GM19328 (cell line): ENCODE results near the gene EFCAB6.

Source experiments
- ATAC-seq: cut with Tn5 transposase; IDR thresholded peaks from one replicate; pipeline ENCODE4 v1.9.1; 2021; ENCODE audit warnings: mild to moderate bottlenecking, moderate library complexity; ENCODE audit not compliant: unreplicated experiment

Gene EFCAB6

GRCh38 chr22:43750751-43751150 lies 61.4 kb downstream of the EFCAB6 start:
- no peak for ATAC-seq

- ATAC-seq: no peak
These were observed 62.6 kb downstream of the EFCAB6 start for GRCh38 chr22:43749473-43749872.

GRCh38 chr22:43747877-43748276 lies 64.2 kb downstream of the EFCAB6 start:
- no peak for ATAC-seq

GRCh38 chr22:43747058-43747457 lies 65.0 kb downstream of the EFCAB6 start:
- no peak for ATAC-seq

GRCh38 chr22:43745783-43746356 lies 66.2 kb downstream of the EFCAB6 start:
- no peak for ATAC-seq

- no peak for ATAC-seq
These were observed 66.7 kb downstream of the EFCAB6 start for GRCh38 chr22:43745411-43745770.

- ATAC-seq: no peak
These were observed 67.2 kb downstream of the EFCAB6 start for GRCh38 chr22:43744700-43745410.

- ATAC-seq: no peak
These were observed 68.0 kb downstream of the EFCAB6 start for GRCh38 chr22:43743929-43744643.

GRCh38 chr22:43743131-43743530 lies 69.0 kb downstream of the EFCAB6 start:
- ATAC-seq: no peak

GRCh38 chr22:43742154-43742950 lies 69.8 kb downstream of the EFCAB6 start:
- ATAC-seq: no peak

GRCh38 chr22:43740587-43741270 lies 71.4 kb downstream of the EFCAB6 start:
- ATAC-seq: no peak

GRCh38 chr22:43739851-43740379 lies 72.2 kb downstream of the EFCAB6 start:
- no peak for ATAC-seq

GRCh38 chr22:43737150-43737828 lies 74.8 kb downstream of the EFCAB6 start:
- no peak for ATAC-seq

GRCh38 chr22:43736651-43737050 lies 75.5 kb downstream of the EFCAB6 start:
- no peak for ATAC-seq

- no peak for ATAC-seq
These were observed 77.5 kb downstream of the EFCAB6 start for GRCh38 chr22:43734370-43735150.

GRCh38 chr22:43733138-43733537 lies 79.0 kb downstream of the EFCAB6 start:
- no peak for ATAC-seq

GRCh38 chr22:43731988-43732387 lies 80.1 kb downstream of the EFCAB6 start:
- no peak for ATAC-seq

GRCh38 chr22:43726964-43727543 lies 85.1 kb downstream of the EFCAB6 start:
- no peak for ATAC-seq

- no peak for ATAC-seq
These were observed 85.8 kb downstream of the EFCAB6 start for GRCh38 chr22:43726322-43726721.
